GM19372 (cell line): ENCODE measurements around the gene PNMA8B.
"Not testable (repeated sequence)": the region's sequence is repeated elsewhere in the genome, so short reads cannot be mapped to it uniquely, and the experiment has no call there.

Experiments used
- ATAC-seq: cut with Tn5 transposase; IDR thresholded peaks from one replicate; pipeline ENCODE4 v1.9.1; 2021; ENCODE audit warnings: mild to moderate bottlenecking, low read depth, moderate library complexity; ENCODE audit not compliant: unreplicated experiment

The PNMA8B gene, protein sequence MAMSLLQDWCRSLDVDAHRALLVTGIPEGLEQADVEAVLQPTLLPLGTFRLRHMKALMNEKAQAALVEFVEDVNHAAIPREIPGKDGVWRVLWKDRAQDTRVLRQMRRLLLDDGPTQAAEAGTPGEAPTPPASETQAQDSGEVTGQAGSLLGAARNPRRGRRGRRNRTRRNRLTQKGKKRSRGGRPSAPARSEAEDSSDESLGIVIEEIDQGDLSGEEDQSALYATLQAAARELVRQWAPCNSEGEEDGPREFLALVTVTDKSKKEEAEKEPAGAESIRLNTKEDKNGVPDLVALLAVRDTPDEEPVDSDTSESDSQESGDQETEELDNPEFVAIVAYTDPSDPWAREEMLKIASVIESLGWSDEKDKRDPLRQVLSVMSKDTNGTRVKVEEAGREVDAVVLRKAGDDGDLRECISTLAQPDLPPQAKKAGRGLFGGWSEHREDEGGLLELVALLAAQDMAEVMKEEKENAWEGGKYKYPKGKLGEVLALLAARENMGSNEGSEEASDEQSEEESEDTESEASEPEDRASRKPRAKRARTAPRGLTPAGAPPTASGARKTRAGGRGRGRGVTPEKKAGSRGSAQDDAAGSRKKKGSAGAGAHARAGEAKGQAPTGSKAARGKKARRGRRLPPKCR

GRCh38 chr19:46495786-46496099, at the start of gene PNMA8B:
Gene PNMA8B (minus strand): TSS chr19:46495867. CDS start chr19:46495465, 402 bp downstream.
- no peak for ATAC-seq

DNA sequence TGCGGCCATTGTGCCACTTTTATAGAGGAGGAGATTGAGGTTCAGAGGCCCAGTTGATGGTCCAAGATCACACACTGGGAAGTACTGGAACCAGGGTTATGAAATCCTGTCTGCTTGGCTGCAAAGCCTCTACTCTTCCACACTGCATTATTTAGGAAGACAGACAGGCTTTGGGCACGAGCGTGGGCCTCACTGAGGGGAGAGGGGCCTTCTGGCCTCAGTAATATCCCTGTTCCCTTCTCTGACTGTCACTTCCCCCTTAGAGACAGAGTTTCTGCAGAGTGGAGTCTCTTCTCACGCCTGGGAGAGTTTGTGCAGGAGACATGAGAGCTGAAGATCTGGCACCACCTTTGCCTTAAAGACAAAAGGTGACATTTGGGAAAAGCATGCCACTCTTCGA, 49.0 kb upstream of the PNMA8B start:
- no peak for ATAC-seq

DNA sequence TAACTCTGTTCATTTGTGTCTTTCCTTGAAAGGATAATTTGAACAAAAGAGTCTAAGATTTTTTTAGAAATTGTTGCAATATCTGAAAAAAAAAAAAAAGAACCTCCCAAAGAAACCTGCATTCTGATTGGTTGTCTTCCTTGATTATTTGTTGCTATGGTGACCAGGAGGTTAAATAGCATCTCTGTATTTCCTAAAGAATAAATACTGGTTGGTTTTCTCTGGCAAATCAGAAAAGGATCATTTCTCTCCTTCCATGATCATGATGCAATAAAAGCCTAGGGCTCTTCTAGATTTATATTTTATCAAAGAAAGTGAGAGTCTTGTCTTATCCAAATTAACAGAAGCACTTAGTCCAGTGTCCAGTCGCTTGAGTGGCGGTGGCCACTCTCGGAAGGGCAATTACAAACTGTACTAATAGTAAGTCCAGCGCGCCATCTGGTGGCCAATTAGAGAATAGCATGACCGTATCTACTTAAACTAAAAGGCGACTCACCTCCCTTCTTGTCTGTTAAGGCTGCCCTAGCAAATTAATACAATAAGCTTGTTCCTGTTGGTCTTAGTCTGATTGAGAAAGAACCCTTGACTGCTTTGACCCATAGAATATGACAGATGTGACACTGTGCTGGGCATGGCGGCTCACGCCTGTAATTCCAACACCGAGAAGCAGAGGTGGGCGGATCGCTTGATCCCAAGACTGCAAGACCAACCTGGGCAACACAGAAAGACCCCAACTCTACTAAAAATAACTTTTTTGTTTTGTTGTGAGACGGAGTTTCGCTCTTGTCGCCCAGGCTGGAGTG, 47.0 kb upstream of the PNMA8B start:
- no peak for ATAC-seq

- ATAC-seq = no peak
These were observed 41.8 kb upstream of the PNMA8B start for GRCh38 chr19:46537136-46538097.

DNA sequence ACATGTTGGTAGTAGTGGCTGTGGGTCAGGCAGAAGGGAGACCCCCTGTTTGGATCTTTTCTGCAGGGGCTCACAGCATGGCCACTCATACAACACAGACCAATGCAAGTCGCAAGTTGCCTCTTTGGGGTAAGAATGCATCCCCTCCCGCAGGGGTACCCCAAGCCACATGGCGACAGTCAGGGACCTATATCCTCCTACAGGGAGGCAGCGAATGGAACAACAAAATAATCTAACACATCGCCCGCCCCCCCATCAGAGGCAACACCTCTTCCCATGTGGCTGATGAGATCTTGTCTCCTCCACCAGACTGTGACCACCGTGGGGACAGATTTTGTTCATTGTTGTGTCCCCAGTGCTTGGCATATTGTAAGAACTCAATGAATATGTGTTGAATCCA, 40.7 kb upstream of the PNMA8B start:
- ATAC-seq = no peak

DNA sequence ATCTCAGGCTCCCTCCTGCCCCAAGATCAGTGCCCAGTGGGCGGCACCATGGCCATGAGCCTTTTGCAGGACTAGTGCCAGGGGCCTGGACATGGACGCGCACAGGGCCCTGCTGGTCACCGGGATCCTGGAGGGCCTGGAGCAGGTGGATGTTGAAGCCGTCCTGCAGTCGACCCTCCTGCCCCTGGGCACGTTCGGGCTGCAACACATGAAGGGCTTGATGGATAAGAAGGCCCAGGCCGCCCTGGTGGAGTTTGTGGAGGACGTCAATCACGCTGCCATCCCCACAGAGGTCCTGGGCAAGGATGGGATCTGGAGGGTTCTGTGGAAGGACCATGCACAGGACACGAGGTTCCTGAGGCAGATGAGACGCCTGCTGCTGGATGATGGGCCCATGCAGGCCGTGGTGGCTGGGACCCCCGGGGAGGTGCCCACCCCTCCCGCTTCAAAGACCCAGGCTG, 38.0 kb upstream of the PNMA8B start:
- no peak for ATAC-seq

DNA sequence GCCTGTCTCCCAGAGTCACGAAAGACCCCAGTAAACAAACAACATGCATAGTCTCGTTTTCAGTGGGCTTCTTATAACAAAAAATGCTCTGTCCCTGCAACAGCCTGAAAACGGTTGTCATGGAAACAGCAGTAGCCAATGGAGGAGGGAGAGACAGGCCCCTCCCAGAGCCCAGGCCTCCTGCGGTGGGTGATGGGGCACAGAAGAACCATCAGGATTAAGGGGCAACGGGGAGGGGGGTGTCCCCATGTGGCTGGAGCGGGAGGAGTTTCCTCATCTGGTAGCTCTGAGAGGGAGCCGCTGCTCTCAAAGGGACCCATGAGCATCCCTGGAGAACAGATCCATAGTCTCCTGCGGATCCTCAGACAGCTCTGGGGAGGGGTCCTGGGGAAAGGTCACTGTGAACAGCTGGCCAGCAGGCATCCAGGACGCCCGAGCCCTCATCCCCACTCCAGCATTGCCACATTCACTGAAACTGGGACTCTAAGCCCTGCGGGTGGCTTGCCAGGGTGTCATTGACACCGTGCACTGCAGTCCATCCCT, 37.5 kb upstream of the PNMA8B start:
- ATAC-seq = no peak

- ATAC-seq = no peak
These were observed 35.0 kb upstream of the PNMA8B start for GRCh38 chr19:46530636-46531035.

- no peak for ATAC-seq
These were observed 34.2 kb upstream of the PNMA8B start for GRCh38 chr19:46529622-46530451.

DNA sequence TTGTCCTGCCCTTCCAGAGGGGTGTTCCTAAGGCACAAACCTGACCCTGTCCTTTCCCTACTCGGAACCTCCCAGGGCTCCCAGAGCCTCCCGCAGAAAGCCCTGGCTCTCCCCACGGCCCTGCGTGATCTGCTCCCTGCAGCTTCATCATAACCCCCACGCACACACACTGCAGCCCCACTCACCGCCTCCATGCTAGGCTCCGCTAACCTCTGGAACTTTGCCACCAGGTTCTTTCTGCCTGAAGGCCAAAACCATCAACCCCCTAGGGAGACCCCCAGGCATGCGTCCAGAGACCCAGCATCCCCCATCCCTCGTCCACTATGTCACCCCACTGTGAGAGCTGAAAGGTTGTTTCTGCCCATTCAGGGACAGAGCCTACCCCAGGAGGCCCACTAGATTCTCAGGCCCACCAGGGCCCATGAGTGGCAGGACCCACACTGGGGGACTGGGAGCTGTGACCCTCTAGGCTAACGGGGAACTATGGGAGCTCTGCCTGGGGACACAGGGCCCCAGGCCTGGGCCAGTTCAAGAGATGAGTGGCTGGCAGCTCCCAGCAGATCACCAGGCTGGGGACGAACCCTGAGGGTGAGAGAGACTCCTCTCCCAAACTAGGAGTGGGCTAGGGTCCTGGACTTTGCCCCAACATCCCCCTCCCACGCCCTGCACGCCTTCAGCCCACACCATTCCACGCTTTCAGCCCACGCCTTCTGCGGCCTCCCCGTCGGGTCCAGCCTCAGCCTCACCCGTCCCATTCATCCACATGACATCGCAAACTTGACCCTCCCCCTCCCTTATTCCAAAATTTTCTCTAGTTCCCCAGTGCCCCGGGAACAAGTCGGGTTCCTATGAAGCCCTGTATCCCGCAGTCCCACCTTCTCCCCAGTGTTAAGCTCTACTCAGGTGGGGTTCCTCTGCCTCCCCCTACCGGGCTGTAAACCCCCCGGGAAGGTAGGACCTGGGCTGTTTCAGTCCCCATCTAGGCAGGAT, 33.2 kb upstream of the PNMA8B start:
- ATAC-seq = no peak

GRCh38 chr19:46526801-46527200, 31.1 kb upstream of the PNMA8B start:
- ATAC-seq = not testable (repeated sequence)

DNA sequence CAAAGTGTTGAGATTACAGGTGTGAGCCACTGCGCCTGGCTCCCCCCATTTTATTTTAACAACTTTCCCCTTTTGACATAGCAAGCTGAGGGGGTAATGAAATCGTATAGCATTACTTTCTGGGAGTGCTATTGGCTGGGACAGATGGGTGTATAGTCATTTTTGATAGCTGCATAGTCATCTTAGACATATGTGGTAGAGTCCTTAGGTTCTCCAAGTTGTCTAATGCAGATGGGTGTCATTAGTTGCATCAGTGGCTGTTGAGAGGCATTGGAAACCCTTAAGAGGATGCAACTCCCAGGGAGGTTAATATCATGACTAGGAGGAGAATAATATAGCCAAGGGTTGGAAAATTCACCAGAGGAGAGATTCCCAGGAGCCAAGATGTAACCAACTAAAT, 28.6 kb upstream of the PNMA8B start:
- no peak for ATAC-seq

- not testable (repeated sequence) for ATAC-seq
These were observed 27.3 kb upstream of the PNMA8B start for GRCh38 chr19:46522988-46523387.

DNA sequence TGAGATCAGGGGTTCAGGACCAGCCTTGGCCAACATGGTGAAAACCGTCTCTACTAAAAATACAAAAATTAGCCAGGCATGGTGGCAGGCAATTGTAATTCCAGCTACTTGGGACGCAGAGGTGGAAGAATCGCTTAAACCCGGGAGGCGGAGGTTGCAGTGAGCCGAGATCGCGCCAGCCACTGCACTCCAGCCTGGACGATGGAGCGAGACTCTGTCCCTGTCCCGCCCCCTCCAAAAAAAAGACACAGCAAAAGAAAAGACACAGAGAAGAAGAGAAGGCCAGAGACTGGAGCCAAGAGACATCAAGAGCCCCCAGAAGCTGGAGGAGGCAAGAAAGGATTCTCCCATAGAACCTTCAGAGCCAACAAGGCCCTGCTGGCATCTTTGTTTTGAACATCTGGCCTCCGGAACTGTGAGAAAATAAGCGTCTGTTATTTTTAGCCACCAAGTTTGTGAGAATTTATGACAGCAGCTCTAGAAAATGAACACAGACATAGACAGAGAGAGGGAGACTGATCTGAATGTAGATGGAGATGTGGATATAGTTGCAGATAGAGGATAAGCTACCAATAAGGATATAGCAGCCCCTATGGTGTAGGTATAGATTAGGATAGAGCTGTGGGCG, 25.7 kb upstream of the PNMA8B start:
- ATAC-seq = no peak

- ATAC-seq = no peak
These were observed 24.9 kb upstream of the PNMA8B start for GRCh38 chr19:46520616-46521015.

DNA sequence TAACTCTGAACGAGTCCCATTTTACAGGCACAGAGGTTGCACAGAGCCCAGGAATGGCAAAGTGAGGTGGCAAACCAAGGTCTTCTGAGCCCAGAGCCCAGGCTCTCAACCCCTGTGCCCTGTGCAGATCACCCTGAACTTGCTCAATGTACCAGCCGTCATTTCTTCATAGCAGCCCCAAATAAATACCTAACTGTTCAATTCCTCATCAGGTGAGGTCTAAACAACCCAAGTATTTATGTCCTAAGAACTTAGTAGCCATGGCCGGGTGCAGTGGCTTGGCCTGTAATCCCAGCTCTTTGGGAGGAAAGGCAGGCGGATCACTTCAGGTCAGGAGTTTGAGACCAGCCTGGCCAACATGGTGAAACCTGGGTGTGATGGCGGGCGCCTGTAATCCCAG, 21.8 kb upstream of the PNMA8B start:
- no peak for ATAC-seq

DNA sequence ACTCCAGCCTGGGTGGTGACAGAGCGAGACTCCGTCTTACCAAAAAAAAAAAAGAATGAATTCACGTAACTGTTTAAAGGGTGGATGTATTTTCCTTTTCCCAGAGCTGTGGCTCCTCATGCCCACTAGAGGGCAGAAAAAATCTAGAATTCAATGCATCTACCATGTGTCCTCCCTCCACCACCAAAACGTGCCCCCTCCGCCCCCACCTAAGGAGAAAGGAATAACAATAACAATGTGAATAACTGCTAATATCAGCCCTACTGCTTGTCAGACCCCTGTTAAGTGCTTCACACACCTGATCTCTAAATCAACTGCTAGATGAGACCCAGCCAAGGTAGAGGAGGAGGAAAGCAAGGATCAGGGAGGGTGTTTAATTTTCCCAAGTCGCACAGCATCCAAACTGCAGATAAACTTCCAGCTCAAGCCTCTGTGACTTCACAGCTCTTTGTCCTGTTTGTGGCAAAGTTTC, 20.2 kb upstream of the PNMA8B start:
- no peak for ATAC-seq
